Activated CD4-positive, CD25-positive, alpha-beta regulatory T cell treated with anti-CD3 and anti-CD28 coated beads, Interleukin-2, amount 50 U/mL, for 16 hours (primary cell): ENCODE results near the gene SIRPB1.
A peak's percentile ranks its signal among the peaks of the same experiment; 100 is the strongest.
"Not testable (repeated sequence)": the region's sequence is repeated elsewhere in the genome, so short reads cannot be mapped to it uniquely, and the experiment has no call there.

ENCODE experiments used
- DNase-seq: peaks from one replicate; pipeline ENCODE4 v3.0.0-alpha.2; 2020; ENCODE audit warnings: low read depth, low spot score

The SIRPB1 gene

GRCh38 chr20:1637226-1637625 is 17.4 kb upstream of the SIRPB1 start:
- no peak for DNase-seq

DNA sequence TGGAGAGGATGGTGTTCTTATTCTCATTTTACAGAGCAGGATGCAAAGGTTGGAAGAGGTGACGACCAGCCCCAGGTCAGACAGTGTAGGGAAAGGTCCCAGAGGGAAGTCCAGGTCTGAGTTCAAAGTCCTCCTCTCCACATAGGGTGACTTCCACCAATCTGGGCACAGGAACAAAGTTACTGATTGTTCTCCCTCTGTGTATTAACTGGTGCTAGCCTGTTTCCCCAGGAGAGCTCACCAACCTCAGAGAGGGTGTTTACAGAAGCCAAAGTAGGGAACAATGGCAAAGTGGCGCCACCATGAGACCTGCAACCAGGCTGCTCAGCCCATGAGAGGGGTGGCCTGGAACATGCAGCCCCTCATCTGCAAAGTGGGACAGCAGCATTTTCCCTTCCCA is 16.8 kb upstream of the SIRPB1 start:
- no peak for DNase-seq

GRCh38 chr20:1635291-1635979 is 15.6 kb upstream of the SIRPB1 start:
- no peak for DNase-seq

DNA sequence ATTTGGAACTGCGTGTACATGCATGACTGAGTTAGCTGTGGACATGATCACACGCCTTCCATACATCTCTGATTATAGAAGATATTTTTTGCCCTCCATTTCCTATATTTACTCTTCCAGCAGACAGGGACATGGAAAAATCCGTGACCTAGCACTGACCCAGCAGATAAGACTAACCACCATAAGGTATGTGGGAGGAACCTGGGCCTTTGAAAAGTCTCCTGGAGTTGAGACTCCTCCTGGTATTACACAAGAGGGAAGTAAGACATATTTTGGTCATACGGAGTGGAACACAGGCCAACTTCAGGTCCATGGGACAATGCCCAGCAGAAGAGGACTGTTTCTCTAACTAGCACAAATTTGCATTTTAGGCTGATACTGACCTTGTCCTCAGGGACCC is 13.7 kb upstream of the SIRPB1 start:
- no peak for DNase-seq

- peak; percentile 19 for DNase-seq
Measured at GRCh38 chr20:1632178-1632577, 12.4 kb upstream of the SIRPB1 start.

DNA sequence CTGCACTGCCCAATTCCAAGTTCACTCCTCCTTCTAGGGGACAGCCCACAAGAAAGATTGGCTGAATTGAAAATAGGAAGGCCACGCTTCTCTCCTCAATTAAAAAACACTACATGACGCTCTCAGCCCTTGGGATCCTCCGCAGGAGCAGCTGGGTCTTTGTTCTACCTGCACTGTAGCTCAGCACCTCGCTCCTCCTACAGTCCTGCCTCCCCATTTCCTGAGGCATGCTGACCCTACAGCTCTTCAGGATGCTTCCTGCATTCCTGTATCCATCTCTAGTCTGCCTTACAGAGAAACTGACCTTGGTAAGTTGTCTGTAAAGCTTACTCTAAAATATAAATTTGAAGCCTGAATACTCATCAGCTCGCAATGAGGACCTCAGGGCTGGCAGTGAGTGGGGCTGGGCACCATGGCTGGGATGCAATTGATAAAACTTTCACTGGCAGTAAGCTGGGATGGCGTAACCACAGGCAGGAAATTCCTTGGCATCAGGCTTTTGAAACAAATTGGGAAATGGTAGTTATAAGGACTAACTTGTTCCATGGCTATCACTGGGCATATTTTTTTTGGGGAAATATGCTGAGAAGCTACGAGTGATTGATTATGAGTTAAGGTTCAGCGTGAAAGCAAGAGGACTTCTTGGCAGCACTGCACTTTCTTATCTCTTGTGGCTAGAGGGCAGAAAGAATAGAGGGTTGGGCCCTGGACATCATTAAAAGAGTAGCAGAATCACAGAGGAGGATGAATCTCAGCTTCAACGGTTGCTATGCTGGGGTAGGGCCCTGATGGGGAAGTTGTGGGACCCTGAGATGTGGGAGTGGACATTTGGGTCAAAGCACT is 11.7 kb upstream of the SIRPB1 start:
- DNase-seq, result no peak

DNA sequence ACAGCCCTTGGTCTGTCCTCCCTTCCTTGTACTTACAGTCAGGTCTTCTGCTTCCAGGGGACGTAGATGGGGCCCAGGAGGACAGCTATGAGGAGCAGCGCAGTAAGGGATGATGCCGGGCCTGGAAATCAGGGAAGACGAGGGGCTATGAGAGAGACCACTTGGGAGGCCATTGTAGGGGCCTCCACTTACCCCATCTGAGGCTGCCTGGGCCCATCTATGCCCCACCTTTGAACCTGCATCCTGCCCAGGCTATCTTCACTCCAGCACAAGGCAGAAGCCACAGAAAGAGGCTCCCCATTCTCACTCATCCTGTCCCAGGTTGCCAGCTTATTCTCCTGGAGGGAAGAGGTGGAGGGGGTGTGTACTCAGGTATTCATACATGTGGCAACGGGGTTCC is 10.4 kb upstream of the SIRPB1 start:
- DNase-seq, result no peak

DNA sequence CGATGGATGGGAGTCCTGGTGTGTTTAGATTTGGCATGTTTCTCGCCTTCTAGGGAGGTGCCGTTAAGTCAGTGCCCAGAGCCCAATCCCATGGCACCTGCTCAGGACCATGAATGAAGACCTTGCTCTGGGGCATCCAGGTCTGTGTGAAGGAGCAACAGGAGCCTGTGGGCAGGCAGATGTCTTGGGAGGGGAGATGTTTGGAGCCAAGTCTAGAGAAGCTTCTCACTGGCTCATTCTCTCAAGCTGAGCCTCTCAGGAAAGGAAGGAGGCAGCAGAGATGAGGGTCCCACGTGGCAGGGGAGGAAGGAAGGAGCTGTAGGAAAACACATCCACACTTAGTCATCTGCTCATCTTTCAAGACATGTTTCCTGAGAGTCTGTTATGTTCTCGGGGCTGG is 9.5 kb upstream of the SIRPB1 start:
- DNase-seq, result no peak

DNA sequence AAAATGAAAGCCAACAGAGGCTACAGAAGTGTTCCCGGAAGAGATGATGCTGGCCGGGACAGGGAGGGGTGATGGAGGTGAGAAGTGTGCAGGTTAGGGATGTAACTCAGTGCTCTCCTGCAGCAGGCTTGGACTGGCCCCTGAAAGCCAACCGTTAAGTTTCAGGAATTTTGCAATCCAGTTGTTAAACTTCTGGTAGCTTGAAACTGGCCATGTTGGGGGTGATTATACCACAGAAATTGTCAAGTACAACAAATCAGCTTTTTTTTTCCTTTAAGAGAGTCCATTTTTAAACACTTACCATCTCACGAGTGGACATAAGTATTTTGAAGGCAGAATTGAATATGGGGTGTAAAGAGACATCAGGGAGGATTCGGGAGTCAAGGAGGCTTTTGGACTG is 8.8 kb upstream of the SIRPB1 start:
- DNase-seq, result no peak

DNA sequence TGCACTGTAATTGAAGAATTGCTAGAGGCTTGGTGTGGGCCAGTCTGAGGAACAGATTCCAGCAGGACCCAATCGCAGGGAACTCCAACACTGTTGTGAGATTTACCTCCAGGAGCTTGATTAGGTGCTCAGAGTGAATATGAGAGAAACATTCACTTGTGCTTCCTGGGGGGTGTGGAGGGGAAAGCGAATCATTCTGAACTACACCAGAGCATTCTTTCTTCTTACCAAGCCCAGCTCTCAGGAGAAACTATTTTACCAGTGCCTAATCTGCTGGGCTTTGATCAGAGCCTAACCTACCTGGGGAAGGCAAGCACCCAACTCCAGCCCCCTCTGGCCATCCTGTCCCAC is 7.4 kb upstream of the SIRPB1 start:
- DNase-seq, result no peak

- no peak for DNase-seq
Measured at GRCh38 chr20:1626528-1627199, 6.9 kb upstream of the SIRPB1 start.

DNA sequence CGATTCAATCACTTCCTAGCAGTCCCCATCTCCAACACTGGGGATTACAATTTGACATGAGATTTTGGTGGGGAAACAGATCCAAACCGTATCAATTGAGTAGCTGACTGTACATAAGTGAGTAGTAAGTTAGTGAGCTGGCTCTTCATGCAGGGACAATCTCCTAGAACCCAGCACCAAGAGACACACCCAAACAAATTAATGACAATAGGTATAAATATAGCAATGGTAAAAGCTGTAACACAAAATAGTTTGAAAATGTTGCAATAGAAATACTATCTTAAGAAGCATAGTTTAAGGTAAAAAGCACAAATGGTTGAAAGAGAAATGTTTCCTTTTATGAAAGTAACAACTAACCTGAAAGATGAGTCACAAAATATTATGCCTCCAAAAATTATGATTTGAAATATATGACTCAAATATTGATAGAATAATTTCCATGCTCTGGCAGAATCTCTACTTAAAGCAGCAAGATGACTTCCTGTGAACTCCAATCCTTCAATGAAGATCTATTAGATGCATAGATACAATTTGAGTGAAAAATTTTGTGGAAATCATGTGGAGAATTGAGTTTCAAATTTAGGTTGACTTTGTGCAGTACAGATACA is 5.4 kb upstream of the SIRPB1 start:
- DNase-seq, result no peak

- no peak for DNase-seq
Measured at GRCh38 chr20:1623501-1624205, 3.8 kb upstream of the SIRPB1 start.

- DNase-seq, result no peak
Measured at GRCh38 chr20:1622450-1622849, 2.6 kb upstream of the SIRPB1 start.

- no peak for DNase-seq
Measured at GRCh38 chr20:1621316-1621715, 1.5 kb upstream of the SIRPB1 start.

DNA sequence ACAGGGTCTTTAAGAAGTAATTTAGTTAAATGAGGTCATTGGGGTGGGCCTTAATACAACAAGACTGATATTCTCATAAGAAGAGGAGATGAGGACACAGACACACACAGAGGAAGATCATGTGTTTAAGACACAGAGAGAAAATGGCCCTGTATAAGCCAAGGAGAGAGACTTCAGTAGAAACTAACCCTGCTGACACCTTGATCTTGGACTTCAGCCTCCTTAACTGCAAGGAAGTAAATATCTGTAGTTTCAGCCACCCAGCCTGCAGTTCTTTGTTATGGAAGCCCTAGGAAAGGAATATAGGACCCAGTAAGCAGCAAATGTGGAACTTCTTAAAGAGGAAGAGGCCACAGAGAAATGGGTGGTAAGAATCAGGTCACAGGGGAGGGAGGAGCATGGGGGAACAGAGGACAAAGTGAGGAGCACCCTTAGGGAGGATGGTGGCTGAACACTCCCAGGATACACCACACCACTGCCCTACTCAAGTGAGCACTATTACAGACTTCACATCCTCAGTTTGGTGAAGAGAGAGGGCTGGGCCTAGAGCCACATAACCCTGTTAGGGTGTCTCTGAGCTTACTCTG is 762 bp downstream of the SIRPB1 start:
- DNase-seq, result no peak

DNA sequence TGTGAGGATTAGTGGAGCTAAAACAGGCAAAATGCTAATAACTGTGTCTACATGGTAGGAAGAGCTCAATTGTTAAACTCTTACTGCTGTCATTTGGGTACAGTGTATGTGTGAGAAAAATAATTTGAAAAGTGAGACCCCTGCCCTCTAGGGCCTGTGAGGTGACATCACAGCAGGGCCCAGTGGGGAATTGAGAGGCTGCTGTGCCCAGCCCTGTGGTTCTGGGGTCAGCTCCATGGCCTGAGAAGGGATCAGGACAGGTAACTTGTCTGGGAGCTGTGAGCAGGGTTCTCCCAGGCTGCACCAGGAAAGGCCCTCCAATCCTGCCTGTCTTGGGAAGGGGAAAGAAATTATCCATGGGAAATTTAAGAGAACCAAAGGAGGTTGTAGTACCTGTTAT is 1.3 kb downstream of the SIRPB1 start:
- DNase-seq, result no peak

GRCh38 chr20:1616858-1617434 is 2.9 kb downstream of the SIRPB1 start:
- DNase-seq, result no peak

- DNase-seq, result not testable (repeated sequence)
Measured at GRCh38 chr20:1610404-1610803, 9.4 kb downstream of the SIRPB1 start.

- not testable (repeated sequence) for DNase-seq
Measured at GRCh38 chr20:1608678-1609347, 11.0 kb downstream of the SIRPB1 start.
